Type B pancreatic cell (in vitro differentiated cells): ENCODE measurements around the gene DNASE1. TPM values are rescaled to one million over a fixed set of nuclear protein-coding genes. Genes with fewer than 3 reads are reported as not detected.

Source experiments
- DNase-seq: peaks from one replicate; pipeline ENCODE4 v3.0.0; 2021; ENCODE audit warnings: mixed read lengths; ENCODE audit not compliant: unreplicated experiment; ENCODE audit errors: extremely low spot score
- H3K27ac Mint-ChIP-seq: 2 replicates; pipeline ENCODE4 v1.8.0; 2021; ENCODE audit warnings: mild to moderate bottlenecking, mixed read lengths
- H3K27me3 Mint-ChIP-seq: 2 replicates; pipeline ENCODE4 v1.8.0; 2021; ENCODE audit warnings: mixed read lengths
- H3K36me3 Mint-ChIP-seq: 2 replicates; pipeline ENCODE4 v1.8.0; 2021; ENCODE audit warnings: mixed read lengths
- H3K4me1 Mint-ChIP-seq: one replicate; pipeline ENCODE4 v1.8.0; 2021; ENCODE audit warnings: mixed read lengths; ENCODE audit not compliant: unreplicated experiment
- H3K4me3 Mint-ChIP-seq: 2 replicates; pipeline ENCODE4 v1.8.0; 2021; ENCODE audit warnings: mild to moderate bottlenecking, mixed read lengths
- H3K9me3 Mint-ChIP-seq: 2 replicates; pipeline ENCODE4 v1.8.0; 2021; ENCODE audit warnings: mixed read lengths
- total RNA-seq: library from RNA; stranded (reverse); gene quantifications from 2 replicates; pipeline ENCODE4 v1.2.1, GENCODE V29; 2021; ENCODE audit warnings: low replicate concordance
- TF ChIP-seq, protein P1 (sequence below): fragments of 200-600 bp; sonication (generic); conservative IDR thresholded peaks from 2 replicates; pipeline ENCODE4 v1.5.0; 2021; ENCODE audit warnings: antibody characterized with exemption, mild to moderate bottlenecking

The DNASE1 gene
- total RNA-seq, 1 donor from 2014 or later: 44.8 TPM

GRCh38 chr16:3673676-3674377 is 19.3 kb downstream of the DNASE1 start:
- peaks cover 8% of the 10 kb centered on the region for H3K36me3 Mint-ChIP-seq
- no peaks in the 10 kb centered on the region for H3K27me3 Mint-ChIP-seq

DNA sequence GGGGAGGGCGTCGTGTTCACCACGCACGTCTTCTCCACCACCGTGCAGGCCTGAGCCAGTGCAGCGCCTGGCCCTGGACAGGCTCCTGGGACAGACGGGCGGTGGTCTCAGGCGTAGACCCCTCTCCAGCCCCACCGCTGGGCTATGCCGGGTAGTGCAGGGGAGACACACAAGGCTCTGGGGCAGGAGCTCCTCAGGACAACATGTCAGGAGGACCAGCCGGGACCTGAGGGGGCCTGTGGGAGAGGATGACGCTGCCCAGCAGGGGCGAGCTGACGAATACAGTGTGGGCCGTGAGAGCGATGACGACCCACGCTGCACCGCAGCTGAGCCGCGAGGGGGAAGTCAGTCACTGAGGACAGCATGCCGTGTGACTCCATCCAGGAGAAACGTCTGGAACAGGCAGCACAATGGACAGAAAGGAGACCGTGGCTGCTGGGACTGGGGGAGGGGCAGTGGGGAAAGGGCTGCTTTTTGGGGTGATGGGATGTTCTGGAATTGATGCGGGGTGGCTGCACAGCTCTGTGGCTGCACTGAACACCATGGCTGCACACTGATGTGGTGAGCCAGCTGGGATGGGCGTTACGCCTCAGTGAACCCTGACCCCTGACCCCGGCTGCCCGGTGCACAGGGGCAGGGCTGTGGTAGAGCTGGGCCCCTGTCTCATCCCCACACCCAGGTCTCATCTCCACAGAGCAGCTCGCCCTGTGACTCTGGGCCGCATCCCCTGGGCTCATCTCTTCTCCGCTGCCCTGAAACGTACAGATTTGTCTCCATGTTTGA is 20.2 kb downstream of the DNASE1 start:
- Mint-ChIP-seq H3K27me3 (no peaks in the 10 kb centered on the region), H3K27ac (no peak overlapping the region), H3K4me1 (no peaks in the 10 kb centered on the region), H3K4me3 (no peak overlapping the region), H3K36me3 (peaks cover 8% of the 10 kb centered on the region), H3K9me3 (no peaks in the 10 kb centered on the region)
- TF ChIP-seq, protein P1, sequence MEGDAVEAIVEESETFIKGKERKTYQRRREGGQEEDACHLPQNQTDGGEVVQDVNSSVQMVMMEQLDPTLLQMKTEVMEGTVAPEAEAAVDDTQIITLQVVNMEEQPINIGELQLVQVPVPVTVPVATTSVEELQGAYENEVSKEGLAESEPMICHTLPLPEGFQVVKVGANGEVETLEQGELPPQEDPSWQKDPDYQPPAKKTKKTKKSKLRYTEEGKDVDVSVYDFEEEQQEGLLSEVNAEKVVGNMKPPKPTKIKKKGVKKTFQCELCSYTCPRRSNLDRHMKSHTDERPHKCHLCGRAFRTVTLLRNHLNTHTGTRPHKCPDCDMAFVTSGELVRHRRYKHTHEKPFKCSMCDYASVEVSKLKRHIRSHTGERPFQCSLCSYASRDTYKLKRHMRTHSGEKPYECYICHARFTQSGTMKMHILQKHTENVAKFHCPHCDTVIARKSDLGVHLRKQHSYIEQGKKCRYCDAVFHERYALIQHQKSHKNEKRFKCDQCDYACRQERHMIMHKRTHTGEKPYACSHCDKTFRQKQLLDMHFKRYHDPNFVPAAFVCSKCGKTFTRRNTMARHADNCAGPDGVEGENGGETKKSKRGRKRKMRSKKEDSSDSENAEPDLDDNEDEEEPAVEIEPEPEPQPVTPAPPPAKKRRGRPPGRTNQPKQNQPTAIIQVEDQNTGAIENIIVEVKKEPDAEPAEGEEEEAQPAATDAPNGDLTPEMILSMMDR: peak; percentile 33
- DNase-seq: no peak

More at GRCh38 chr16:3673676-3674377, 19.3 kb downstream of the DNASE1 start:
- Mint-ChIP-seq H3K4me1 (no peaks in the 10 kb centered on the region), H3K9me3 (no peaks in the 10 kb centered on the region), H3K27ac (no peak overlapping the region), H3K4me3 (no peak overlapping the region)
- no peak for DNase-seq
- TF ChIP-seq, protein P1: no peak

- DNase-seq: no peak
- Mint-ChIP-seq H3K36me3 (peaks cover 7% of the 10 kb centered on the region), H3K4me1 (no peaks in the 10 kb centered on the region), H3K27me3 (no peaks in the 10 kb centered on the region), H3K9me3 (no peaks in the 10 kb centered on the region), H3K4me3 (no peak overlapping the region), H3K27ac (no peak overlapping the region)
- TF ChIP-seq, protein P1: no peak
Measured at GRCh38 chr16:3675601-3676130, 21.2 kb downstream of the DNASE1 start.

DNA sequence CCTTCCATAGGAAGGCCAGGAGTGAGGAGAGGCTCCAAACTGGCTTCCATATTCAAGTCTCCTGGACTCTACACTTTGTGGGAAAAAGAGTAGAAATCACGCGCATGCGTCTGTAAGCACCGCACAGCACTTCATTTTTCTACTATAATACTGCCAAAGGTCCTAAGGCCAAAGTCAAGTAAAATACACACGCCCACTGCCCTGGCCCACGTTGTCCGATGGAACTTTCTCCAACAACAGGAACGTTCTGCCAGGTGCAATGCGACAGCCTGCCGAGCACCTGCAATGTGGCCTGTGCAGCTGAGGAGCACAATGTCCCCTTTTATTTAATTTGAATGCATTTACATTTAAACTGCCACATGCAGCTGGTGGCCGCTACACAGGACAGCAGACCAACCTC is 23.5 kb downstream of the DNASE1 start:
- Mint-ChIP-seq H3K36me3 (peaks cover 13% of the 10 kb centered on the region), H3K4me3 (no peak overlapping the region), H3K9me3 (no peaks in the 10 kb centered on the region), H3K27ac (no peak overlapping the region), H3K4me1 (no peaks in the 10 kb centered on the region), H3K27me3 (no peaks in the 10 kb centered on the region)
- DNase-seq: no peak
- TF ChIP-seq, protein P1: no peak

DNA sequence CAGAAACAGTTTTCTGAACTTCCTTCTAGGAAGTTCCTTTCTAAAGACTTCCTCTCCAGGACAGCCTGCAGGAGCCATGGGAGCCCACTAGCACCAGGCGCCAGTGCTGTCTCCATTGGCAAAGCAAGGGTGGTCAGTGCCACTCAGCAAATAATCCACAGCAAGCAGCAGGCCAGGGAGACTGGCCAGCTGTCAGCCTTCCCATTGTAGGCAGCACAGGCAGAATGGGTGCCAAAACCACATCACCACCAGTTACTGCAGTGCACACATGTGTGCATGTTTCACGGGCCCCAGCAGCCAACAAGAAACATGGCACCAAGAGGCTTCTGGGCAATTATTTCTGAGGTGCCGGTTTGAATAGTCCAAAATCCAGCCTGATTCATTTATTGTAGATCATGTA is 26.7 kb downstream of the DNASE1 start:
- peaks cover 16% of the 10 kb centered on the region for H3K36me3 Mint-ChIP-seq
- no peaks in the 10 kb centered on the region for H3K27me3 Mint-ChIP-seq
- no peak for DNase-seq
- H3K4me3 Mint-ChIP-seq: no peak overlapping the region
- H3K9me3 Mint-ChIP-seq: no peaks in the 10 kb centered on the region
- TF ChIP-seq, protein P1: no peak
- H3K4me1 Mint-ChIP-seq: no peaks in the 10 kb centered on the region
- no peak overlapping the region for H3K27ac Mint-ChIP-seq
